Measurements from ENCODE around the gene PRRC2A.

- TF ChIP-seq CTCF (IDR thresholded peaks at IDR 0.05) (no peak), EP300 (IDR thresholded peaks at IDR 0.05) (no peak), POLR2A (IDR thresholded peaks at IDR 0.05) (no peak)
Observed at GRCh38 chr6:31687321-31687720, 66.8 kb downstream of the PRRC2A start.

All from upper lobe of left lung (tissue), 4 donors.